WTC11 (cell line): Measurements from ENCODE around the gene NEDD4L. TPM values are rescaled to one million over a fixed set of nuclear protein-coding genes. Genes with fewer than 3 reads are reported as not detected.

Experiments used
- ATAC-seq: fragments of 200-7000 bp; cut with Tn5 transposase; 2 replicates; pipeline ENCODE4 v1.10.0; 2021; ENCODE audit warnings: mild to moderate bottlenecking, moderate library complexity
- CTCF ChIA-PET: fragments of 300-600 bp; sonication (Branson Sonifier 250); formaldehyde crosslinking; loops from one replicate; lab custom pipeline; 2021; ENCODE audit warnings: antibody characterized with exemption; lab: Charles Lee
- POLR2A ChIA-PET: fragments of 350-600 bp; sonication (Branson Sonifier 250); formaldehyde crosslinking; loops from one replicate; lab custom pipeline; 2021; ENCODE audit warnings: antibody characterized with exemption; lab: Charles Lee
- DNase-seq: peaks from one replicate; pipeline ENCODE4 v3.0.0; 2021; ENCODE audit warnings: low spot score
- H3K27ac Mint-ChIP-seq: 2 replicates; pipeline ENCODE4 v1.8.0; 2021; ENCODE audit warnings: mixed read lengths
- H3K27me3 Mint-ChIP-seq: 2 replicates; pipeline ENCODE4 v1.8.0; 2021; ENCODE audit warnings: low read depth, mild to moderate bottlenecking, moderate library complexity, mixed read lengths
- H3K36me3 Mint-ChIP-seq: 2 replicates; pipeline ENCODE4 v1.8.0; 2021; ENCODE audit warnings: mixed read lengths
- H3K4me1 Mint-ChIP-seq: 2 replicates; pipeline ENCODE4 v1.8.0; 2022; ENCODE audit warnings: mixed read lengths
- H3K4me3 Mint-ChIP-seq: 2 replicates; pipeline ENCODE4 v1.8.0; 2021; ENCODE audit warnings: mild to moderate bottlenecking, moderate library complexity, mixed read lengths
- H3K9me3 Mint-ChIP-seq: 2 replicates; pipeline ENCODE4 v1.8.0; 2021; ENCODE audit warnings: mixed read lengths
- AFF4 ChIP-seq: sonication (generic); formaldehyde crosslinking; IDR thresholded peaks from 2 replicates; pipeline ENCODE4 v1.8.1; 2023; ENCODE audit warnings: mild to moderate bottlenecking, missing genetic modification reagents, borderline replicate concordance
- ATF6 ChIP-seq: sonication (generic); formaldehyde crosslinking; IDR thresholded peaks from 2 replicates; pipeline ENCODE4 v1.8.1; 2023; ENCODE audit warnings: mild to moderate bottlenecking, missing genetic modification reagents
- CDX4 ChIP-seq: fragments of 250-450 bp; sonication (Bioruptor Pico); IDR thresholded peaks from 2 replicates; pipeline ENCODE4 v1.9.0; 2021; ENCODE audit warnings: moderate library complexity, mild to moderate bottlenecking, inconsistent platforms, borderline replicate concordance
- ESRRA ChIP-seq: sonication (generic); formaldehyde crosslinking; IDR thresholded peaks from 2 replicates; pipeline ENCODE4 v1.8.1; 2022; ENCODE audit warnings: mild to moderate bottlenecking, missing genetic modification reagents, borderline replicate concordance
- FOXP4 ChIP-seq: sonication (generic); formaldehyde crosslinking; IDR thresholded peaks from 2 replicates; pipeline ENCODE4 v1.8.0; 2022; ENCODE audit warnings: mild to moderate bottlenecking, missing genetic modification reagents
- GTF2I ChIP-seq: fragments of 250-450 bp; sonication (Bioruptor Pico); conservative IDR thresholded peaks from 2 replicates; pipeline ENCODE4 v1.4.0; 2021; ENCODE audit warnings: mild to moderate bottlenecking
- MAX ChIP-seq: sonication (generic); formaldehyde crosslinking; IDR thresholded peaks from 2 replicates; pipeline ENCODE4 v1.8.0; 2022; ENCODE audit warnings: mild to moderate bottlenecking, missing genetic modification reagents
- MLX ChIP-seq: sonication (generic); formaldehyde crosslinking; IDR thresholded peaks from 2 replicates; pipeline ENCODE4 v1.8.1; 2023; ENCODE audit warnings: mild to moderate bottlenecking, missing genetic modification reagents, moderate library complexity
- NR2C2 ChIP-seq: sonication (generic); formaldehyde crosslinking; IDR thresholded peaks from 2 replicates; pipeline ENCODE4 v1.8.0; 2022; ENCODE audit warnings: mild to moderate bottlenecking, missing genetic modification reagents
- PREB ChIP-seq: sonication (generic); formaldehyde crosslinking; IDR thresholded peaks from 2 replicates; pipeline ENCODE4 v1.8.1; 2022; ENCODE audit warnings: mild to moderate bottlenecking, missing genetic modification reagents, moderate library complexity, borderline replicate concordance
- RORB ChIP-seq: fragments of 250-450 bp; sonication (Bioruptor Pico); IDR thresholded peaks from 2 replicates; pipeline ENCODE4 v1.9.0; 2021; ENCODE audit warnings: mild to moderate bottlenecking
- ZBTB43 ChIP-seq: sonication (generic); formaldehyde crosslinking; IDR thresholded peaks from 2 replicates; pipeline ENCODE4 v1.8.1; 2023; ENCODE audit warnings: mild to moderate bottlenecking, missing genetic modification reagents
- ZNF263 ChIP-seq: sonication (generic); formaldehyde crosslinking; IDR thresholded peaks from 2 replicates; pipeline ENCODE4 v1.8.1; 2022; ENCODE audit warnings: low read depth, mild to moderate bottlenecking, moderate library complexity, missing genetic modification reagents
- ZNF396 ChIP-seq: fragments of 250-450 bp; sonication (Bioruptor Pico); IDR thresholded peaks from 2 replicates; pipeline ENCODE4 v1.8.0; 2021; ENCODE audit warnings: mild to moderate bottlenecking, moderate library complexity, borderline replicate concordance
- ZNF423 ChIP-seq: fragments of 250-450 bp; sonication (Bioruptor Pico); IDR thresholded peaks from 2 replicates; pipeline ENCODE4 v2.1.2; 2022; ENCODE audit warnings: mild to moderate bottlenecking, moderate library complexity
- total RNA-seq: library from RNA; stranded (reverse); gene quantifications from 3 replicates; pipeline ENCODE4 v1.2.3, GENCODE V29; 2021

Gene NEDD4L
- total RNA-seq, 1 experiment from 2014 or later: 88.0 TPM

GRCh38 chr18:58124475-58124874 lies 80.4 kb downstream of the NEDD4L start (continued):
- TF ChIP-seq AFF4 (CRISPR knock-in tag) (no peak), MAX (CRISPR knock-in tag) (no peak), RORB (CRISPR knock-in tag) (no peak)

- Mint-ChIP-seq H3K27ac (no peak overlapping the region; the same call in 1 of the 2 replicates), H3K4me3 (no peak overlapping the region), H3K9me3 (no peaks in the 10 kb centered on the region), H3K27me3 (no peaks in the 10 kb centered on the region), H3K36me3 (0 out of 2 replicates have a peak, but pooled peaks cover 2% of the 10 kb centered on the region), H3K4me1 (peaks cover 12% of the 10 kb centered on the region)
- ChIA-PET CTCF (interaction anchor here (0.6 to 2.1 kb wide), 4 partner anchors 23 to 243 kb away, joined by 3 to 10 read pairs (median 3); partner anchors contain the start of gene NEDD4L), POLR2A (no interaction called here)
- DNase-seq (no peak), ATAC-seq (peak; percentile 50)
- TF ChIP-seq MLX (CRISPR knock-in tag): no peak
- TF ChIP-seq CDX4: no peak
- no peak for TF ChIP-seq ZNF396
- no peak for TF ChIP-seq NR2C2 (CRISPR knock-in tag)
- no peak for TF ChIP-seq ZNF423 (CRISPR knock-in tag)
- TF ChIP-seq ESRRA (CRISPR knock-in tag): no peak
- no peak for TF ChIP-seq ATF6 (CRISPR knock-in tag)
These were observed 81.2 kb downstream of the NEDD4L start for GRCh38 chr18:58125183-58125582.

- TF ChIP-seq PREB (no peak), FOXP4 (CRISPR knock-in tag) (no peak), ZBTB43 (no peak), AFF4 (CRISPR knock-in tag) (no peak), GTF2I (CRISPR knock-in tag) (no peak), ZNF263 (CRISPR knock-in tag) (no peak)
- no peak for ATAC-seq
- peaks cover 12% of the 10 kb centered on the region for H3K4me1 Mint-ChIP-seq
- no peak overlapping the region for H3K4me3 Mint-ChIP-seq
- CTCF ChIA-PET: interaction anchor here (0.8 to 2.1 kb wide), 4 partner anchors 23 to 244 kb away, joined by 3 to 10 read pairs (median 3); partner anchors contain the start of gene NEDD4L
- no peaks in the 10 kb centered on the region for H3K9me3 Mint-ChIP-seq
- H3K27ac Mint-ChIP-seq: no peak overlapping the region
- 0 out of 2 replicates have a peak, but pooled peaks cover 2% of the 10 kb centered on the region for H3K36me3 Mint-ChIP-seq
- POLR2A ChIA-PET: no interaction called here
- DNase-seq: no peak
- no peaks in the 10 kb centered on the region for H3K27me3 Mint-ChIP-seq
These were observed 81.7 kb downstream of the NEDD4L start for GRCh38 chr18:58125756-58126155.
